ENCODE data around the gene SLC33A1. TPM values are rescaled to one million over a fixed set of nuclear protein-coding genes. Genes with fewer than 3 reads are reported as not detected.

The SLC33A1 gene
- total and polyA plus RNA-seq, 10 of the 15 experiments (the other 5 are each of a cell fraction or from before 2014, with no cell fraction given) = 6.4 to 25.2 (median 19.8) TPM

GRCh38 chr3:155780291-155780690 is 73.9 kb downstream of the SLC33A1 start:
- POLR2A ChIA-PET = interaction anchor here (0.6 to 1.2 kb wide), 3 partner anchors 9 to 99 kb away, joined by 3 to 5 read pairs (median 4); no protein-coding TSS in a partner anchor
- Histone ChIP-seq H3K4me1 (ENCODE audit: control insufficient read depth, insufficient read depth, low read length) (no peaks in the 10 kb centered on the region), H3K27ac (ENCODE audit: control insufficient read depth, insufficient read depth) (no peak overlapping the region), H2AFZ (ENCODE audit: control insufficient read depth, low read depth, low read length) (no peak overlapping the region), H3K27me3 (replicated peaks in 1 of 2; ENCODE audit: control insufficient read depth in 2 of 2, insufficient read depth in 2 of 2, low read length in 1 of 2) (no peaks in the 10 kb centered on the region), H4K20me1 (ENCODE audit: control insufficient read depth, insufficient read depth) (no peaks in the 10 kb centered on the region), H3K4me2 (ENCODE audit: control insufficient read depth, insufficient read depth) (no peak overlapping the region), H3K4me3 (no peak overlapping the region), H3K9ac (ENCODE audit: control insufficient read depth, insufficient read depth, low read length) (no peak overlapping the region), H3K9me3 (replicated peaks; ENCODE audit: control insufficient read depth, insufficient read depth, low read length) (0 out of 3 replicates have a peak, but pooled peaks cover 3% of the 10 kb centered on the region), H3K79me2 (ENCODE audit: control insufficient read depth, insufficient read depth, low read length) (no peaks in the 10 kb centered on the region), H3K36me3 (ENCODE audit: control insufficient read depth in 2 of 2, insufficient read depth in 2 of 2, low read length in 1 of 2) (no peaks in the 10 kb centered on the region)
- FAIRE-seq (no peak), ATAC-seq (no peak), DNase-seq (ENCODE audit: low read depth, low spot score) (no peak)
- SMC1A ChIA-PET (ENCODE audit: uncharacterized antibody, unreplicated experiment) = interaction anchor here (1.1 to 2.0 kb wide), 2 partner anchors 10 to 15 kb away, joined by 3 to 7 read pairs; no protein-coding TSS in a partner anchor
- no TSS peak for BruUV-seq (replicated peaks)
- intact Hi-C loops (cut with micrococcal nuclease; ENCODE audit: unreplicated experiment) (no loop called here), in situ Hi-C loops (cut with MboI) (no loop called here)
- CTCF ChIA-PET = interaction anchor here (0.9 kb wide), 1 partner anchor 26 kb away, joined by 3 read pairs; no protein-coding TSS in a partner anchor
- RAD21 ChIA-PET (ENCODE audit: unreplicated experiment) = interaction anchor here (1.5 kb wide), 1 partner anchor 25 kb away, joined by 3 read pairs; the partner anchor contains the start of gene C3orf33
- TF ChIP-seq IRF4 (IDR thresholded peaks at IDR 0.05; ENCODE audit: low read depth, low read length) (no peak), REST (IDR thresholded peaks at IDR 0.05; ENCODE audit: low read depth, low read length) (no peak)

- RAD21 ChIA-PET (ENCODE audit: unreplicated experiment) = no interaction called here
- ATAC-seq = no peak
- Histone ChIP-seq H3K27me3 (replicated peaks in 1 of 2; ENCODE audit: control insufficient read depth in 2 of 2, insufficient read depth in 2 of 2, low read length in 1 of 2) (no peaks in the 10 kb centered on the region), H3K4me2 (ENCODE audit: control insufficient read depth, insufficient read depth) (no peak overlapping the region), H3K4me1 (ENCODE audit: control insufficient read depth, insufficient read depth, low read length) (no peaks in the 10 kb centered on the region), H3K79me2 (ENCODE audit: control insufficient read depth, insufficient read depth, low read length) (no peaks in the 10 kb centered on the region), H2AFZ (ENCODE audit: control insufficient read depth, low read depth, low read length) (no peak overlapping the region), H3K9me3 (replicated peaks; ENCODE audit: control insufficient read depth, insufficient read depth, low read length) (0 out of 3 replicates have a peak, but pooled peaks cover 3% of the 10 kb centered on the region), H3K4me3 (no peak overlapping the region), H3K36me3 (ENCODE audit: control insufficient read depth in 2 of 2, insufficient read depth in 2 of 2, low read length in 1 of 2) (no peaks in the 10 kb centered on the region), H3K9ac (ENCODE audit: control insufficient read depth, insufficient read depth, low read length) (no peak overlapping the region), H4K20me1 (ENCODE audit: control insufficient read depth, insufficient read depth) (no peaks in the 10 kb centered on the region), H3K27ac (ENCODE audit: control insufficient read depth, insufficient read depth) (no peak overlapping the region)
- intact Hi-C loops (cut with micrococcal nuclease; ENCODE audit: unreplicated experiment) = no loop called here
- in situ Hi-C loops (cut with MboI) = no loop called here
- SMC1A ChIA-PET (ENCODE audit: uncharacterized antibody, unreplicated experiment) = no interaction called here
- POLR2A ChIA-PET = no interaction called here
- TF ChIP-seq ESRRA (IDR thresholded peaks at IDR 0.05; ENCODE audit: low read length) (no peak), ATF2 (IDR thresholded peaks at IDR 0.05; ENCODE audit: low read length) (no peak)
- TF ChIP-seq, protein P1, sequence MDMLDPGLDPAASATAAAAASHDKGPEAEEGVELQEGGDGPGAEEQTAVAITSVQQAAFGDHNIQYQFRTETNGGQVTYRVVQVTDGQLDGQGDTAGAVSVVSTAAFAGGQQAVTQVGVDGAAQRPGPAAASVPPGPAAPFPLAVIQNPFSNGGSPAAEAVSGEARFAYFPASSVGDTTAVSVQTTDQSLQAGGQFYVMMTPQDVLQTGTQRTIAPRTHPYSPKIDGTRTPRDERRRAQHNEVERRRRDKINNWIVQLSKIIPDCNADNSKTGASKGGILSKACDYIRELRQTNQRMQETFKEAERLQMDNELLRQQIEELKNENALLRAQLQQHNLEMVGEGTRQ (IDR thresholded peaks at IDR 0.05; ENCODE audit: borderline replicate concordance, low read depth, low read length) = no peak
- no peak for FAIRE-seq
- CTCF ChIA-PET = no interaction called here
- no peak for DNase-seq (ENCODE audit: low read depth, low spot score)
- no TSS peak for BruUV-seq (replicated peaks)
Measured at GRCh38 chr3:155778462-155778861, 75.8 kb downstream of the SLC33A1 start.

All from GM12878 (cell line).